Measurements from ENCODE around the gene SPATA33.

Gene SPATA33

GRCh38 chr16:89645122-89645521 is 12.5 kb upstream of the SPATA33 start:
- no peak for DNase-seq (ENCODE audit: extremely low read depth, low read depth)

GRCh38 chr16:89646270-89646669 is 11.4 kb upstream of the SPATA33 start:
- no peak for DNase-seq (ENCODE audit: extremely low read depth, low read depth)
- no peak for TF ChIP-seq CTCF (IDR thresholded peaks at IDR 0.05; ENCODE audit: low read depth, low read length)

More at GRCh38 chr16:89645122-89645521, 12.5 kb upstream of the SPATA33 start:
- no peak for TF ChIP-seq CTCF (IDR thresholded peaks at IDR 0.05; ENCODE audit: low read depth, low read length)

DNA sequence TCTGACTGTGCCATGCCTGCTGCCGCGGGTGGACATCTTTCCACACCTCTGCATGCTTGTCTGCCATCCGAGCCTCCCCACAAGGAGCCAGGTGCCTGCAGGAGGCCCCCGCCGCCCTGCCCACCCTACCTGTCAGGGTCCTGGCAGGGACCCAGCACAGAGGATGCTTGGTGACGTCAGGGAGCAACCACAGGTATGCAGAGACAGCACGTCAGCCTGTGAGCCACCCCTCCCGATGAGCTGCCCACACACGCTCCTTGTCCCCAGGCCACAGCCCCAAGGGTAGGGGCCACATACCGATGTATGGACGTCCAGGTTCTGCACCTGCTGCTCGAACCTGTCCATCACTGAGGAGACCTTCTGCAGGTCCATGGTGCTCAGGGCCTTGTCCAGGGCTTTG is 10.7 kb upstream of the SPATA33 start:
- DNase-seq (ENCODE audit: extremely low read depth, low read depth) = no peak
- TF ChIP-seq CTCF (IDR thresholded peaks at IDR 0.05; ENCODE audit: low read depth, low read length) = no peak

DNA sequence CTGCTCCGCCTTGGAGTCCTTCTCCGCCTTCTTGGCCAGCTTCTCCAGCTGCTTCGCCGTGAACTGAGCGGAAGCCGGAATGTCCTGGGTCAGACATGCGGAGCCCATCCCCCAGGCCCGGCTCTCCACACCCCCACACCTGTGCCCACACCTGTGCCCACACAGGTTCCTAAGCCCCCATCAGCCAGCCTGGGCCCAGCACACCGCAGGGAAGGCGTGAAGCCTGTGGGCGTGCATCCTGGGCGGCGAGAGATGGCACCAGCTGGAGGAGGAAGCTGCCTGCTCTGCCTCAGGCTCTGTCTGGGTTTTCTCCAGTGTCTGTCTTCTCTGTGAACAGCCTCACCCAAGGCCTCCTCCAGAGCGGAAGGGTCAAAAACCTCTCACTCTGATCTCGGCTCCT is 6.1 kb upstream of the SPATA33 start:
- no peak for DNase-seq (ENCODE audit: extremely low read depth, low read depth)
- no peak for TF ChIP-seq CTCF (IDR thresholded peaks at IDR 0.05; ENCODE audit: low read depth, low read length)

DNA sequence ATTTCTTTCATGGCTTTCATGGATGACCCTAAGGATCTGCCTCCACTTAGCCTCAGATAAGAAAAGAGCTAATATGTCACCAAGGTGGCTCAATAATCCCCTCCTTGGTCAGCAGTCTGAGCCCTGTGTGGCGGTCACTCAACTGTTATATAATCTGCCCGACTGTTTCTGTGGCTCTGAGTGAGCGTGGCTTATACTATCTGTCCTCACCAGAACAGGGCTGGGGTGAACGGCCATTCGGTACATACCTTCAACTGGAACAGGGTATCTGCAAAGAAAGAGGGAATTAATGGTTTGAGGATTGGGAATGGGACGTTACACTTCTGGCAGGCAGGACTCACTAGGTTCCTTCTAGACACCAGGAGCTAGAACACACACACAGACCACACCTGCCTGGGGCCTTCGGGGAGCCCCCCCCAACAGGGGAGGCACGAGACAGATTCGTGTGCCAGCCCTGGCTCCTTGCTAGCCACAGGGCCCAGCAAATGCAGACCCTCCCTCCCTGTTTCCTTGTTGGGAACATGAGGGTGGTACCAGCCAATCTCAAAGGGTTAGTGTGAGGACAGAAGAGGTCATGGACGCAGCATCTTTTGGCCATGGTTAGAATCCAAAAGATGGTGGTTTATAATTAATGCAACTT is 3.9 kb upstream of the SPATA33 start:
- TF ChIP-seq CTCF (IDR thresholded peaks at IDR 0.05; ENCODE audit: low read depth, low read length) = no peak
- DNase-seq (ENCODE audit: extremely low read depth, low read depth) = no peak

DNA sequence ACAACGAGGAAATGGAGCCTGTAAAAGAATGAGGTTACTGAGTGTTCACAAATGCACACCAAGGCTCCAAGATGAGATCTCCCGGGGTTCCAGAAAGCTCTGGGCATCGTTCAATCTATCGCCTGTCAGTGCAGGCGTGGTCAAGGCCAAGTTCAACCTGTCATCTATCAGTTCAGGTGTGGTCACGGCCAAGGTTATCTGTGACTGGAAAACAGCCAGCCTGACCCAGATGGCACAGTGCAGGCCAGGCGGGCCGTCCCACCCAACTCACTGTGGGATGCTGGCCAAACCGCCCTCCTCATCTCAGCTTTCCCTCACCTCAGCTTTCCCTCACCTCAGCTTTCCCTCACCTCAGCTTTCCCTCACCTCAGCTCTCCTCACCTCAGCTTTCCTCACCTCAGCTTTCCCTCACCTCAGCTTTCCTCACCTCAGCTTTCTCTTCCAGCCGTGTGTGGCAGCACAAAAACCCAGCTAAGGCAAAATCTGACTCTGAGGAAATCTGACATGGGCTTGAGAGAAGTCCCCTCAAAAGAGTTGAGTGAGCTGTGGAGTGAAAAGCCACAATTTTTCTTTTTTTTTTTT is 2.5 kb upstream of the SPATA33 start:
- TF ChIP-seq CTCF (IDR thresholded peaks at IDR 0.05; ENCODE audit: low read depth, low read length) = no peak
- no peak for DNase-seq (ENCODE audit: extremely low read depth, low read depth)

- DNase-seq (ENCODE audit: extremely low read depth, low read depth) = no peak
- TF ChIP-seq CTCF (IDR thresholded peaks at IDR 0.05; ENCODE audit: low read depth, low read length) = no peak
These were observed 1.1 kb upstream of the SPATA33 start for GRCh38 chr16:89656435-89657121.

Data from AG09319 (cell line).